ENCODE results near the gene ACP7. TPM values are rescaled to one million over a fixed set of nuclear protein-coding genes. Genes with fewer than 3 reads are reported as not detected.

The ACP7 gene
- total RNA-seq, 1 experiment from 2014 or later = 0.15 TPM

- no CpG with 5 or more reads among the region's 7 CpGs for WGBS (ENCODE audit: extremely low coverage, insufficient read length, low lambda C conversion rate)
- H3K4me2 ChIP-seq (ENCODE audit: insufficient read depth, insufficient read length, low read length) = peak overlapping the region; percentile 40
- no peak overlapping the region for H2BK20ac ChIP-seq (ENCODE audit: low read depth, low read length, poor library complexity, severe bottlenecking)
- no peaks in the 10 kb centered on the region for H3K9me3 ChIP-seq (ENCODE audit: control insufficient read depth, low read depth, low read length)
- Mint-ChIP-seq H3K4me1 (peaks cover 29 to 39% of the 10 kb centered on the region in 2 experiments), H3K27me3 (ENCODE audit: low read depth) (peaks cover 5% of the 10 kb centered on the region), H3K36me3 (ENCODE audit: insufficient read depth in 1 of 3, low read depth in 3 of 3) (no peaks in the 10 kb centered on the region; a peak in 2 of 7 replicates), H3K9me3 (no peaks in the 10 kb centered on the region), H3K4me3 (peak overlapping the region in 1 of 2 experiments; percentile 41; a peak in 4 of 5 replicates), H3K27ac (peak overlapping the region; percentile 35 to 94 (median 63))
- no peak overlapping the region for H3K23ac ChIP-seq (ENCODE audit: insufficient read length, low read depth, low read length)
- peaks cover 3% of the 10 kb centered on the region; the same call in 1 of the 2 replicates for H3K4me1 ChIP-seq (ENCODE audit: insufficient read depth, low read length)
- no peak overlapping the region for H2BK5ac ChIP-seq (ENCODE audit: insufficient read length, low read length)
- no peak overlapping the region for H4K8ac ChIP-seq (replicated peaks; ENCODE audit: insufficient read length, low read depth, low read length)
- no peak overlapping the region for H4K5ac ChIP-seq (ENCODE audit: insufficient read length, low read depth, low read length)
- no peak for DNase-seq
- peaks cover 9% of the 10 kb centered on the region for H3K23me2 ChIP-seq (ENCODE audit: insufficient read length, low read depth, low read length, poor library complexity, severe bottlenecking)
- no peak overlapping the region for H3T11ph ChIP-seq (ENCODE audit: low read length)
- H3K14ac ChIP-seq (ENCODE audit: insufficient read depth, low read length) = no peak overlapping the region
- no peaks in the 10 kb centered on the region for H3K27me3 ChIP-seq (ENCODE audit: insufficient read depth, low read length)
- no peak overlapping the region for H3K9ac ChIP-seq (ENCODE audit: extremely low read depth, insufficient read length, low read length)
- H3K27ac ChIP-seq (ENCODE audit: insufficient read length, low read depth, low read length) = peak overlapping the region; percentile 6
- no peak overlapping the region for H4K91ac ChIP-seq (ENCODE audit: insufficient read length, low read depth, low read length)
- TF ChIP-seq, protein P1, sequence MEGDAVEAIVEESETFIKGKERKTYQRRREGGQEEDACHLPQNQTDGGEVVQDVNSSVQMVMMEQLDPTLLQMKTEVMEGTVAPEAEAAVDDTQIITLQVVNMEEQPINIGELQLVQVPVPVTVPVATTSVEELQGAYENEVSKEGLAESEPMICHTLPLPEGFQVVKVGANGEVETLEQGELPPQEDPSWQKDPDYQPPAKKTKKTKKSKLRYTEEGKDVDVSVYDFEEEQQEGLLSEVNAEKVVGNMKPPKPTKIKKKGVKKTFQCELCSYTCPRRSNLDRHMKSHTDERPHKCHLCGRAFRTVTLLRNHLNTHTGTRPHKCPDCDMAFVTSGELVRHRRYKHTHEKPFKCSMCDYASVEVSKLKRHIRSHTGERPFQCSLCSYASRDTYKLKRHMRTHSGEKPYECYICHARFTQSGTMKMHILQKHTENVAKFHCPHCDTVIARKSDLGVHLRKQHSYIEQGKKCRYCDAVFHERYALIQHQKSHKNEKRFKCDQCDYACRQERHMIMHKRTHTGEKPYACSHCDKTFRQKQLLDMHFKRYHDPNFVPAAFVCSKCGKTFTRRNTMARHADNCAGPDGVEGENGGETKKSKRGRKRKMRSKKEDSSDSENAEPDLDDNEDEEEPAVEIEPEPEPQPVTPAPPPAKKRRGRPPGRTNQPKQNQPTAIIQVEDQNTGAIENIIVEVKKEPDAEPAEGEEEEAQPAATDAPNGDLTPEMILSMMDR (conservative IDR thresholded peaks at IDR 0.05) = no peak
- H3K79me1 ChIP-seq (ENCODE audit: insufficient read depth, low read depth, low read length, poor library complexity, severe bottlenecking) = peaks cover 5% of the 10 kb centered on the region
- peaks cover 3% of the 10 kb centered on the region for H4K20me1 ChIP-seq (ENCODE audit: control insufficient read depth, insufficient read depth, insufficient read length)
- no peak overlapping the region for H2BK15ac ChIP-seq (ENCODE audit: low read depth, low read length)
- no peak overlapping the region for H3K4ac ChIP-seq (ENCODE audit: low read depth, low read length)
- no peak overlapping the region for H2AK5ac ChIP-seq (ENCODE audit: insufficient read length, low read length)
- H2AFZ ChIP-seq (ENCODE audit: low read length) = no peak overlapping the region
- H2BK120ac ChIP-seq (ENCODE audit: low read depth, low read length, poor library complexity, severe bottlenecking) = no peak overlapping the region
- H3K56ac ChIP-seq (ENCODE audit: insufficient read length, low read depth, low read length) = no peak overlapping the region
- H3K18ac ChIP-seq (ENCODE audit: insufficient read length, low read depth, low read length) = no peak overlapping the region
- no peak overlapping the region for H2BK12ac ChIP-seq (ENCODE audit: insufficient read length, low read depth, low read length)
- H3K79me2 ChIP-seq (ENCODE audit: insufficient read depth, low read length) = peaks cover 26% of the 10 kb centered on the region; the same call in 1 of the 2 replicates
Observed at GRCh38 chr19:39124136-39124764, 40.1 kb downstream of the ACP7 start.

Data from H9 (cell line).